NB4 (cell line): ENCODE measurements around the gene OR2H2.

Experiments
- MAX ChIP-seq: IDR thresholded peaks from 2 replicates; pipeline ENCODE4 v1.6.1; 2011; ENCODE audit warnings: low read depth, low read length
- TF ChIP-seq, protein P1 (sequence below): IDR thresholded peaks from one replicate; pipeline ENCODE4 v1.5.1; 2012; ENCODE audit warnings: low read depth, low read length

DNA sequence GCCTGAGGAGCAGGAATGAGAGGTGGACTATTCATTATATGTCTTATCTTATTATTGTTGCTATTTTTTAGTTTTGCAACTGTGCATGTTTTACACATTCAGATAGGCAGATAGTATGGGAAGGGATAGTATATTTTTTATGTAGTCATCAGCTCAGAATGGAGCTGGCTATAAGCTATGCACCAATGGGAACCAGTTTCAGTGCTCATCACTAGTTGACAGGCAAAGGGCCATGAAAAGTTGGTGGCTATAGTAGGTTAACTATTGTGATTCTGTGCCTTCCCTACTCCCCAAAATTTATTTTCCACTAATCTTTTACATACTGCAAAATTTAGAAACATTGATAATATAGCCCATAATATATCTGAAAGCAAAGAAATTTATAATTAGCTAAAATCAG, 20.0 kb upstream of the OR2H2 start:
- TF ChIP-seq, protein P1, sequence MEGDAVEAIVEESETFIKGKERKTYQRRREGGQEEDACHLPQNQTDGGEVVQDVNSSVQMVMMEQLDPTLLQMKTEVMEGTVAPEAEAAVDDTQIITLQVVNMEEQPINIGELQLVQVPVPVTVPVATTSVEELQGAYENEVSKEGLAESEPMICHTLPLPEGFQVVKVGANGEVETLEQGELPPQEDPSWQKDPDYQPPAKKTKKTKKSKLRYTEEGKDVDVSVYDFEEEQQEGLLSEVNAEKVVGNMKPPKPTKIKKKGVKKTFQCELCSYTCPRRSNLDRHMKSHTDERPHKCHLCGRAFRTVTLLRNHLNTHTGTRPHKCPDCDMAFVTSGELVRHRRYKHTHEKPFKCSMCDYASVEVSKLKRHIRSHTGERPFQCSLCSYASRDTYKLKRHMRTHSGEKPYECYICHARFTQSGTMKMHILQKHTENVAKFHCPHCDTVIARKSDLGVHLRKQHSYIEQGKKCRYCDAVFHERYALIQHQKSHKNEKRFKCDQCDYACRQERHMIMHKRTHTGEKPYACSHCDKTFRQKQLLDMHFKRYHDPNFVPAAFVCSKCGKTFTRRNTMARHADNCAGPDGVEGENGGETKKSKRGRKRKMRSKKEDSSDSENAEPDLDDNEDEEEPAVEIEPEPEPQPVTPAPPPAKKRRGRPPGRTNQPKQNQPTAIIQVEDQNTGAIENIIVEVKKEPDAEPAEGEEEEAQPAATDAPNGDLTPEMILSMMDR = no peak
- TF ChIP-seq MAX = no peak
